Caco-2 (cell line): ENCODE results near the gene SPTB. TPM values are rescaled to one million over a fixed set of nuclear protein-coding genes. Genes with fewer than 3 reads are reported as not detected.

Experiments used
- BruUV-seq: library from RNA; stranded (reverse); fragments of 400-500 nt; replicated peaks from 2 replicates; lab custom pipeline; 2021; lab: Mats Ljungman, UMichigan
- CTCF ChIA-PET: fragments of 300-600 bp; sonication (Branson Sonifier 250); formaldehyde crosslinking; loops from one replicate; lab custom pipeline; 2022; ENCODE audit warnings: antibody characterized with exemption; lab: Charles Lee
- POLR2A ChIA-PET: fragments of 300-600 bp; sonication (Branson Sonifier 250); formaldehyde crosslinking; loops from one replicate; lab custom pipeline; 2022; ENCODE audit warnings: antibody characterized with exemption; lab: Charles Lee
- DNase-seq, 2 experiments: peaks; one replicate each; pipeline versions ENCODE4 v3.0.0 to v3.0.0-alpha.2; 2020 to 2022
- H3K27me3 ChIP-seq: replicated peaks from 2 replicates; pipeline ENCODE4 v1.6.0; 2011; ENCODE audit warnings: low read length; ENCODE audit not compliant: control insufficient read depth, insufficient read depth
- H3K36me3 ChIP-seq: 2 replicates; pipeline ENCODE4 v1.5.1; 2011; ENCODE audit warnings: low read length; ENCODE audit not compliant: control insufficient read depth, insufficient read depth
- H3K4me1 ChIP-seq: fragments of 250-450 bp; sonication (Bioruptor Pico); 2 replicates; pipeline ENCODE4 v1.5.1; 2020; ENCODE audit warnings: mild to moderate bottlenecking
- H3K4me3 ChIP-seq: 2 replicates; pipeline ENCODE4 v1.5.1; 2011; ENCODE audit warnings: low read depth, mild to moderate bottlenecking, control low read depth, low read length
- H3K9me3 ChIP-seq: fragments of 250-450 bp; sonication (Bioruptor Pico); 2 replicates; pipeline ENCODE4 v1.5.1; 2020; ENCODE audit warnings: mild to moderate bottlenecking, moderate library complexity
- H3K27ac Mint-ChIP-seq: one replicate; pipeline ENCODE4 v1.8.0; 2022; ENCODE audit warnings: mixed read lengths; ENCODE audit not compliant: unreplicated experiment
- H3K27me3 Mint-ChIP-seq: one replicate; pipeline ENCODE4 v1.8.0; 2022; ENCODE audit warnings: mixed read lengths; ENCODE audit not compliant: insufficient read depth, unreplicated experiment
- H3K36me3 Mint-ChIP-seq: one replicate; pipeline ENCODE4 v1.8.0; 2022; ENCODE audit warnings: mild to moderate bottlenecking, mixed read lengths; ENCODE audit not compliant: insufficient read depth, unreplicated experiment
- H3K4me1 Mint-ChIP-seq: one replicate; pipeline ENCODE4 v1.8.0; 2022; ENCODE audit warnings: low read depth, mixed read lengths; ENCODE audit not compliant: unreplicated experiment
- H3K4me3 Mint-ChIP-seq: one replicate; pipeline ENCODE4 v1.8.0; 2022; ENCODE audit warnings: mild to moderate bottlenecking, moderate library complexity, mixed read lengths; ENCODE audit not compliant: unreplicated experiment
- H3K9me3 Mint-ChIP-seq: one replicate; pipeline ENCODE4 v1.8.0; 2022; ENCODE audit warnings: mixed read lengths; ENCODE audit not compliant: unreplicated experiment
- CTCF ChIP-seq, 2 experiments: fragments of 200-600 bp in 1 of 2; IDR thresholded peaks; 1 replicate in 1 of 2; 2 replicates in 1 of 2; pipeline versions ENCODE4 v1.5.1 to v1.8.0; 2011 to 2022; ENCODE audit warnings: antibody characterized with exemption in 1 of 2, control low read depth in 1 of 2, inconsistent platforms in 1 of 2, low read depth in 1 of 2, low read length in 1 of 2, mild to moderate bottlenecking in 1 of 2, moderate library complexity in 1 of 2; ENCODE audit not compliant: insufficient read depth in 1 of 2, severe bottlenecking in 1 of 2, unreplicated experiment in 1 of 2
- intact Hi-C: fragments of 100-400 bp; cut with micrococcal nuclease; formaldehyde crosslinking; loops from one replicate; pipeline ENCODE4 v1.10.0; 2022; ENCODE audit not compliant: unreplicated experiment
- total RNA-seq: library from RNA; stranded (reverse); gene quantifications from 2 replicates; pipeline ENCODE4 v1.2.3, GENCODE V29; 2022

Gene SPTB
- total RNA-seq, 1 experiment from 2014 or later = 1.7 TPM

DNA sequence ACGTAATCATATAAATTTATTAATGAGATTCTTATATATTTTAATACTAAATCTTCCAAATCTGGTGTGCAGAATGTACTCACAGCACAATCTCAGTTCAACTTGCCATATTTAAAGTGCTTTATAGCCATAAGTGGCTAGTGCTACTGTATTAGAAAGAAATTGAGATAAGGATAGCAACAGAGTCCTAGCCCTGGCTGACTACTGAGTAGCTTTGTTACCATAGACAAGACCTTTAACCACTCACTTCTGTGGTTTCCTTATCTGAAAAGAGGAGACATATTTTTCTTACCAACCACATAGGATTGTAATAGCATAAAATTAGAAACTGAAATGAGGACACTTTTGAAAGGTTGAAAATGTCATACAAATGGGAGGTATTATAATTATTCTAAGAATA, 32.6 kb upstream of the SPTB start:
- no peak overlapping the region for H3K27ac Mint-ChIP-seq
- intact Hi-C loops = no loop called here
- H3K4me3 Mint-ChIP-seq = no peak overlapping the region
- Histone ChIP-seq H3K27me3 (no peaks in the 10 kb centered on the region), H3K36me3 (no peaks in the 10 kb centered on the region), H3K9me3 (no peaks in the 10 kb centered on the region), H3K4me1 (peaks cover 7% of the 10 kb centered on the region), H3K4me3 (no peak overlapping the region)
- H3K4me1 Mint-ChIP-seq = peaks cover 11% of the 10 kb centered on the region
- H3K27me3 Mint-ChIP-seq = no peaks in the 10 kb centered on the region
- H3K36me3 Mint-ChIP-seq = peaks cover 13% of the 10 kb centered on the region
- ChIA-PET POLR2A (no interaction called here), CTCF (no interaction called here)
- DNase-seq = no peak
- no peak for TF ChIP-seq CTCF (IDR thresholded peaks at IDR 0.05; ENCODE audit: insufficient read depth in 1 of 2, low read depth in 1 of 2, low read length in 1 of 2, severe bottlenecking in 1 of 2, unreplicated experiment in 1 of 2)
- BruUV-seq = no TSS peak
- H3K9me3 Mint-ChIP-seq = no peaks in the 10 kb centered on the region

GRCh38 chr14:64910847-64911495, 31.3 kb upstream of the SPTB start:
- H3K4me1 Mint-ChIP-seq = peaks cover 11% of the 10 kb centered on the region
- Histone ChIP-seq H3K9me3 (no peaks in the 10 kb centered on the region), H3K4me3 (no peak overlapping the region), H3K27me3 (no peaks in the 10 kb centered on the region), H3K4me1 (peaks cover 7% of the 10 kb centered on the region), H3K36me3 (no peaks in the 10 kb centered on the region)
- CTCF ChIA-PET = interaction anchor here (0.5 to 1.6 kb wide), 10 partner anchors 10 to 1089 kb away, joined by 3 to 25 read pairs (median 6); partner anchors contain the start of gene FNTB
- no peaks in the 10 kb centered on the region for H3K9me3 Mint-ChIP-seq
- POLR2A ChIA-PET = interaction anchor here (0.5 kb wide), 1 partner anchor 405 kb away, joined by 3 read pairs; no protein-coding TSS in a partner anchor
- H3K27ac Mint-ChIP-seq = no peak overlapping the region
- no TSS peak for BruUV-seq
- intact Hi-C loops = no loop called here
- no peak overlapping the region for H3K4me3 Mint-ChIP-seq
- peak in 1 of 2 experiments; percentile 21 for DNase-seq
- peaks cover 13% of the 10 kb centered on the region for H3K36me3 Mint-ChIP-seq
- TF ChIP-seq CTCF (IDR thresholded peaks at IDR 0.05; ENCODE audit: insufficient read depth in 1 of 2, low read depth in 1 of 2, low read length in 1 of 2, severe bottlenecking in 1 of 2, unreplicated experiment in 1 of 2) = peak; percentile 60 to 74
- H3K27me3 Mint-ChIP-seq = no peaks in the 10 kb centered on the region

- Mint-ChIP-seq H3K27ac (no peak overlapping the region), H3K36me3 (no peaks in the 10 kb centered on the region), H3K27me3 (no peaks in the 10 kb centered on the region), H3K4me1 (no peaks in the 10 kb centered on the region), H3K9me3 (no peaks in the 10 kb centered on the region), H3K4me3 (no peak overlapping the region)
- no peaks in the 10 kb centered on the region for H3K36me3 ChIP-seq
- H3K4me3 ChIP-seq = no peak overlapping the region
- CTCF ChIA-PET = interaction anchor here (0.6 kb wide), 1 partner anchor 16 kb away, joined by 4 read pairs; no protein-coding TSS in a partner anchor
- H3K4me1 ChIP-seq = no peaks in the 10 kb centered on the region
- POLR2A ChIA-PET = no interaction called here
- no TSS peak for BruUV-seq
- no peaks in the 10 kb centered on the region for H3K9me3 ChIP-seq
- intact Hi-C loops = no loop called here
- TF ChIP-seq CTCF (IDR thresholded peaks at IDR 0.05; ENCODE audit: insufficient read depth in 1 of 2, low read depth in 1 of 2, low read length in 1 of 2, severe bottlenecking in 1 of 2, unreplicated experiment in 1 of 2) = no peak
- DNase-seq = no peak
- no peaks in the 10 kb centered on the region for H3K27me3 ChIP-seq
Observed at GRCh38 chr14:64906022-64906421, 26.3 kb upstream of the SPTB start.
